IPS-NIHi11 (cell line): ENCODE results near the gene SEPTIN2.
"Not testable (repeated sequence)": the region's sequence is repeated elsewhere in the genome, so short reads cannot be mapped to it uniquely, and the experiment has no call there.

Experiments
- DNase-seq: peaks from one replicate; pipeline ENCODE4 v3.0.0; 2012; ENCODE audit warnings: mixed read lengths, low spot score

SEPTIN2 gene

GRCh38 chr2:241288324-241288888, 27.3 kb upstream of the SEPTIN2 start:
- no peak for DNase-seq

- no peak for DNase-seq
Observed at GRCh38 chr2:241289053-241289452, 26.7 kb upstream of the SEPTIN2 start.

GRCh38 chr2:241289597-241289996, 26.1 kb upstream of the SEPTIN2 start:
- no peak for DNase-seq

DNA sequence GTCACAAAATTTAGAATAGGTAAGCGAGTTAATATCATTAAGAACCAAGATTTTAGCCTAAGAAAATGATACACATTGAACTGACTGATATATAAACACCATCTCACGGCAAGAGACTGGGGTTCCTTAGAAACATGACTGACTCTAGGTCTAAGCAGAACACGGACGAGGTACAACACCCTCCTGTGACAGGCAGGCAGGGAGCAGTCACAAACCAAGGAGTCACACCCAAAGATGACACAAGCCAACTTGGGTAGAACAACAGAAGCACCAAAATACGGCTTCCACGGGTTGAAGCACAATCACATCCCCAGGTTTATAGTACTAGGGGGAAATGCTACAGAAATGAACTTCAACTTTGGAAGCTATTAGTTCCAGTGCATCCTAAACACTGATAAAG, 24.6 kb upstream of the SEPTIN2 start:
- DNase-seq, result no peak

GRCh38 chr2:241291977-241292376, 23.7 kb upstream of the SEPTIN2 start:
- no peak for DNase-seq

- DNase-seq, result not testable (repeated sequence)
Observed at GRCh38 chr2:241293378-241293797, 22.3 kb upstream of the SEPTIN2 start.

DNA sequence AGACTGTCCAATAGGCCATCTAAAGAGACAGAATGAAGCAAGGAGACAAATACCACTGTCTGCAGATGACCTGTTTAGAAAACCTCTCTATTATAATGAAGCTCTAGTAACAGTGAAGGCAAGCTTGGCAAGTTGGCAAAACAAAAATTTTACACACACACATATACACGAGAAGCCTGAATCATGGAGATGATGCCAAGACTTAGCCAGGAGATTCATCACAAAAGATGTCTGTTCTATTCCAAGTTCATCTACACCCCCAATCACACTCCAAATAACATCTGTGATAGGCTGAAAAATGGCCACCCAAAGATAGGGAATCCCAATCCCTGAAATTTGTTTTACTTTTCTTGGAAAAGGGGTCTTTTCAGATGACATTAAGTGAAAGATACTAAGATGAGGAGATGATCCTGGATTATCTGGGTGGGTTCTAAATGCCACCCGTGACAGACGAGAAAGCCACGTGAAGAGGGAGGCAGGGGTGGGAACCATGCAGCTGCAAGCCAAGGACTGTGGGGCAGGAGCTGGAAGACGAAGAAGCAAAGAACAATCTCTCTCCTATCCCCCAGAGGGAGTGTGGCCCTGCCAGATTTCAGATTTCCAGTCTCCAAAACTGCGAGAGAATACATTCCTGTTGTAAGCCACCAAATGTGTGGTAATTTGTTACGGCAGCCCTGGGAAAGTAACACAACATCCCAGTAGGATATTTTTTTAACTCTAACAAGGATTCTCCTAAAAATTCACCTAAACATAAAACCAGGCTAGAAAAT, 20.2 kb upstream of the SEPTIN2 start:
- no peak for DNase-seq

DNA sequence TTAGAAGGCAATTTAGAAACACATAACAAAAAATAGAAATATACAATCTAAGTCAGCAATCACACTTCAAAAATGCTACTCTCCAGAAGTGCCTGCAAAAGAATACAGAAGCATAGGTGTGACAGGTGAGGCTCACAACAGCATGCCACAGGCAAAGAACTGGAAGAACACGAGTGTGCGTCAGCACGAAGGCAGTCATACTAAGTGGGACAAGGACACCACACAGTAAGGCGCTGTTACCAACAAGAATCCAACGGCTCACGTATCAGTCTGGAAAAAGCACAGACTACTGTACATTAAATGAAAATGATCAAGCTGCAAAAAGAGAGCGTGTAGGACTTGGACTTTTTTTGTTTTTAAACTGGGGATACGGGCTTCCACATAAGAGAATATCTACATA, 19.0 kb upstream of the SEPTIN2 start:
- no peak for DNase-seq

GRCh38 chr2:241298673-241299072, 17.1 kb upstream of the SEPTIN2 start:
- no peak for DNase-seq

GRCh38 chr2:241300000-241300399, 15.7 kb upstream of the SEPTIN2 start:
- no peak for DNase-seq

DNA sequence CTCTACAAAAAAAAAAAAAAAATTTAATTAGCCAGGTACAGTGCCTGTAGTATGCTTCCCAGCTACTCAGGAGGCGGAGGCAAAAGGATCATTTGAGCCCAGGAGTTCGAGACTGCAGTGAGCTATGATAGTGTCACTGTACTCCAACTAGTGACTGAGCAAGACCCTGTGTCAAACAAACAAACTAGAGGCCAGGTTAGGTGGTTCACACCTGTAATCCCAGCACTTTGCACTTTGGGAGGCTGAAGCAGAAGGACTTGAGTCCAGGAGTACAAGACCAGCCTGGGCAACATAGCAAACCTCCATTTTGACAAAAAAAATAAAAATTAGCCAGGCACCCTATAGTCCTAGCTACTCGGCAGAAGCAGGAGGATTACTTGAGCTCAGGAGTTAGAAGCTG, 13.6 kb upstream of the SEPTIN2 start:
- no peak for DNase-seq

DNA sequence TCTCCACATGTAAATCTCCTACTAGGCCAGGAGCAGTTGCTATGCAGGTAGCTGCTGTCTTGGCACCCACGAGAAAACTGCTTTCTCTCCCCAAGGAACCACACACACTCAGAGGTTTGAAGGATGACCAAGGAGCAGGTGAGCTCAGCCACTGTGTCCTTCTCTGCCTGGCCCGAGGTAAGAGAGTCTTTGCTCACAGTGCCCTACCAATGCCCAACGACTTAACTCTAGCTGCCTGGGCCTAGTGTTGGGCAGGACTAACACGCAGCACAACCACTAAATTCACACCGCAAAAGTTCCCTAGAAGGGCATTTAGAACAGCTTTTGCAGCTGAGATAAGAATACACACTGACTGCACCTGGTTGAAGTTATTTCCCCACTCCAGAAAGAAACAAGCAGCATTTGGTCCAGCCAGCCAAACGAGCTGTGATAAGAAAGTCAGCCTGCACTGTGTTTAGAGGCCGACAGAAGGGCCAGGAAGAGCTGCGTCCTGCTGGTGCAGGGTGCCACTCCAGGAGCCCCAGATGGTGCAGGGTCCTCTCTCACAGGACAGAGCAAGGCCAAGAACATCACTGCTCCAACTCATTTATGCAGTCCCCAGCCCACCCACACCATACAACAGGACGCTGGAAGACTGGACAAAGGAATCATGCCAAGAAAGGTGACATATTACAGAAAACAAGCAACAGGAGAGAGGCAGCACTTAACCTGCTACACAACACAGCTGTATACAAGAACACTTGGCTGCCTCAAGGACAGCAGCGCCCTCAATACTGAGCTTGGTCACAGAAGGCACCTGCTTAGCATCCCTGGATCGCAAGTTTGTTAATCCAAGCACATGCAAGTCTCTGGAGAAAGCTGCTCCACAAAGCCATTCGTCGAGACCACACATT, 12.7 kb upstream of the SEPTIN2 start:
- DNase-seq, result no peak

- DNase-seq, result no peak
Observed at GRCh38 chr2:241304039-241304670, 11.6 kb upstream of the SEPTIN2 start.

DNA sequence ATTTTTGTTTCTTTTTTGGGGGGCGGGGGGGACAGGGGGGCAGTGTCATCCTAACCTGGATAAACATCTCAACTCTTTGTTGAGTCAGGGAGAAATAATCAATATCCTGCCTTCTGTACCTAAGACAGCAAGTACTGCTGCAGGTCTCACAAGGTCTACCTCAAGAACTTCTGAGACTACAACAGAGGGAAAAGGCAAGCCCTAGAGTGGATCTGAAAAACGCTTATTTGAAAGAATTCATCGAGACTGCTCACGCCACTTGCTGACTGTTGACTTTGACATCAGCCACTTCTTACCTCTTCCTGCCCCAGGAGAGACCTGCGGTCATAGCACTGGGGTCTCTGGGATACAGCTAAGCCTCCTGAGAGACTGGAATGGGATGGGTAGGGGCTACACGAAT, 8.7 kb upstream of the SEPTIN2 start:
- no peak for DNase-seq

- DNase-seq, result no peak
Observed at GRCh38 chr2:241308267-241308666, 7.5 kb upstream of the SEPTIN2 start.

DNA sequence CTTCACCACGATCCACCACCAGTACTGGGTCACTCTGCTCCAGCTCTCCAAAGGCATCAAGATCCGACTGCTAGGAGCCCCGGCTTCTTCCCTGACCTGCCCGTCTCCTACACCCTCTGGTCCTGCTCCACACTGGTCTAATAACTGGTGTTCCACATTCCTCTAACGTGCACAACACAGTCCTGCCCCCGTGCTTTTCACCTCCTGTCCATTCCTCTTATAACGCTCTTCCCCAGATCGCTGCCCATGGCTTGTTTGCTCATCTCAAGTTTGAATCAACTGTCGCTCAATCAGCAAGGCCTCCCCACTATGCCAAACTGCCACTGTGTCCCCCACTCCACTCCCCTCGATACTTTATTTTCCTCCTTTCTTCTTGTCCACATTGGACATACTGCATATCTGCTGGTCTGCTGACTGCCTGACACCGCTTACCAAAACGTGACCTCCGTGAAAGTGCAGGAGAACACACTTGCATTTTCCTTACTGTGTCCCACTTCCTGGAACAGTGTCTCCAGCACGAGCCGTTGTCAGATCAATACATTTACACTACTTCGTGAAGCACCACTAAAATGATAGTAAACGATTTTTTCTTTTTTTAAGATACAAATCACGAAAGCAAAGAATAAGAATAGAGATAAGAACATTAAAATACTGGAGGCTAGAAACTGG, 6.8 kb upstream of the SEPTIN2 start:
- DNase-seq, result no peak

DNA sequence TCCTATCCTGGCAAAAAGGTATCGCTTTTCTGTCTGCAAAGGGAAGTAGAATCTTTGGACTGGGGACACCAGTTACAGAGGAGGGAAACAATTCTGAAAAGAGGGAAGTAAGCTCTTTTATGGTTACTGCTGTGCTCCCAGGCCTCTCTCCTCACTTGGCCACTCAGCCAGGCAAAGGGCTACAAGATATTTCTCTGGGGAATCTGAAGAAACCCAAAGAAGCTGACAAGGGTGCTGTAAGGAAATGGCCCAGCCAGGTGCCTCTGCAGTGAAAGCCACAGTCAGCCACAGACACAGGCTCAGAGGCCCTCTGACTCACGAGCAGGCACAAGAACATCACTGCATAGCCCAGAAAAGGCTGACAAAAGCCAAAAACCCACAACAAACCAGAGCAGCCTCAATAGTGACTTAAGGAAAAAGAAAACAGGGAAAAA, 6.0 kb upstream of the SEPTIN2 start:
- no peak for DNase-seq

GRCh38 chr2:241310917-241311566, 4.7 kb upstream of the SEPTIN2 start:
- DNase-seq, result no peak

GRCh38 chr2:241312082-241312481, 3.6 kb upstream of the SEPTIN2 start:
- DNase-seq, result no peak

- DNase-seq, result no peak
Observed at GRCh38 chr2:241313543-241314095, 2.1 kb upstream of the SEPTIN2 start.
